ENCODE data around the gene STAG1. TPM values are rescaled to one million over a fixed set of nuclear protein-coding genes. Genes with fewer than 3 reads are reported as not detected.

STAG1 gene
- total and polyA plus RNA-seq, 8 donors, result 7.5 to 105 (median 37.9) TPM

GRCh38 chr3:136513367-136513766 lies 238.8 kb downstream of the STAG1 start:
- TF ChIP-seq CTCF (IDR thresholded peaks at IDR 0.05) (no peak), POLR2A (IDR thresholded peaks at IDR 0.05) (no peak), POLR2AphosphoS5 (IDR thresholded peaks at IDR 0.05) (no peak), EP300 (IDR thresholded peaks at IDR 0.05) (no peak)
- H3K4me3 ChIP-seq, result no peak overlapping the region
- intact Hi-C loops (cut with DNase I; ENCODE audit: low total_unique reads), result no loop called here
- H3K27me3 ChIP-seq, result no peaks in the 10 kb centered on the region
- no peak for DNase-seq
- peaks cover 0 to 13% (median 13%) of the 10 kb centered on the region in 4 donors for H3K36me3 ChIP-seq
- peaks cover 0 to 12% (median 4%) of the 10 kb centered on the region in 4 donors for H3K4me1 ChIP-seq
- 52 to 83% (median 78%) methylated on average over 2 of the region's 2 CpGs for WGBS, 5 donors
- peak overlapping the region in 1 of 5 donors; percentile 7 for H3K27ac ChIP-seq
- H3K9me3 ChIP-seq, result no peaks in the 10 kb centered on the region

GRCh38 chr3:136512381-136512780 lies 239.8 kb downstream of the STAG1 start:
- Histone ChIP-seq H3K4me1 (peaks cover 0 to 12% (median 4%) of the 10 kb centered on the region in 4 donors), H3K4me3 (no peak overlapping the region), H3K27ac (no peak overlapping the region), H3K36me3 (peaks cover 0 to 13% (median 13%) of the 10 kb centered on the region in 4 donors), H3K9me3 (no peaks in the 10 kb centered on the region), H3K27me3 (no peaks in the 10 kb centered on the region)
- intact Hi-C loops (cut with DNase I; ENCODE audit: low total_unique reads), result no loop called here
- no peak for DNase-seq
- 59 to 86% (median 81%) methylated on average over 1 of the region's 1 CpG for WGBS, 5 donors
- no peak for TF ChIP-seq EP300 (IDR thresholded peaks at IDR 0.05)
- no peak for TF ChIP-seq CTCF (IDR thresholded peaks at IDR 0.05)
- TF ChIP-seq POLR2A (IDR thresholded peaks at IDR 0.05), result no peak
- TF ChIP-seq POLR2AphosphoS5 (IDR thresholded peaks at IDR 0.05), result no peak

GRCh38 chr3:136505676-136506075 lies 246.5 kb downstream of the STAG1 start:
- Histone ChIP-seq H3K27me3 (no peaks in the 10 kb centered on the region), H3K9me3 (no peaks in the 10 kb centered on the region), H3K4me3 (no peak overlapping the region), H3K36me3 (peaks cover 0 to 21% (median 20%) of the 10 kb centered on the region in 4 donors), H3K27ac (no peak overlapping the region), H3K4me1 (peaks cover 0 to 3% (median 0%) of the 10 kb centered on the region in 4 donors)
- 81 to 96% (median 91%) methylated on average over 1 of the region's 1 CpG for WGBS, 5 donors
- intact Hi-C loops (cut with DNase I; ENCODE audit: low total_unique reads), result no loop called here
- no peak for DNase-seq
- TF ChIP-seq POLR2AphosphoS5 (IDR thresholded peaks at IDR 0.05) (no peak), CTCF (IDR thresholded peaks at IDR 0.05) (no peak), EP300 (IDR thresholded peaks at IDR 0.05) (no peak), POLR2A (IDR thresholded peaks at IDR 0.05) (no peak)

GRCh38 chr3:136503056-136503455 lies 249.1 kb downstream of the STAG1 start:
- Histone ChIP-seq H3K4me1 (peaks cover 0 to 3% (median 0%) of the 10 kb centered on the region in 4 donors), H3K4me3 (no peak overlapping the region), H3K9me3 (no peaks in the 10 kb centered on the region), H3K27ac (no peak overlapping the region), H3K36me3 (peaks cover 0 to 30% (median 27%) of the 10 kb centered on the region in 4 donors), H3K27me3 (no peaks in the 10 kb centered on the region)
- no peak for DNase-seq
- WGBS, 5 donors, result 78 to 86% (median 79%) methylated on average over 2 of the region's 2 CpGs
- TF ChIP-seq CTCF (IDR thresholded peaks at IDR 0.05) (no peak), EP300 (IDR thresholded peaks at IDR 0.05) (no peak), POLR2AphosphoS5 (IDR thresholded peaks at IDR 0.05) (no peak), POLR2A (IDR thresholded peaks at IDR 0.05) (no peak)
- intact Hi-C loops (cut with DNase I; ENCODE audit: low total_unique reads), result no loop called here

Measured in stomach (tissue), 9 donors.